Body of pancreas (tissue), 4 donors: ENCODE measurements around the gene TRIP13.

ENCODE experiments used
- CTCF ChIP-seq, 7 experiments: fragments of 450-650 bp in 4 of 7; fragments of 200-600 bp in 3 of 7; sonication (generic) in 3 of 7; IDR thresholded peaks; one replicate each; pipeline ENCODE4 v1.5.1; 2016 to 2019; ENCODE audit warnings: antibody characterized with exemption in 7 of 7
- POLR2A ChIP-seq, 3 donors: fragments of 450-650 bp; IDR thresholded peaks; one replicate each; pipeline ENCODE4 v1.6.1; 2016; ENCODE audit warnings: antibody characterized with exemption in 3 of 3, mild to moderate bottlenecking in 2 of 3

- TF ChIP-seq CTCF (IDR thresholded peaks at IDR 0.05) (no peak), POLR2A (IDR thresholded peaks at IDR 0.05) (no peak)
These were observed 38.5 kb upstream of the TRIP13 start for GRCh38 chr5:854217-854616.
